GM19397 (cell line): ENCODE measurements around the gene ISX.
"Not testable (repeated sequence)": the region's sequence is repeated elsewhere in the genome, so short reads cannot be mapped to it uniquely, and the experiment has no call there.

Experiments
- ATAC-seq: cut with Tn5 transposase; IDR thresholded peaks from one replicate; pipeline ENCODE4 v1.9.1; 2021; ENCODE audit warnings: mild to moderate bottlenecking, moderate library complexity; ENCODE audit not compliant: unreplicated experiment

The ISX gene

DNA sequence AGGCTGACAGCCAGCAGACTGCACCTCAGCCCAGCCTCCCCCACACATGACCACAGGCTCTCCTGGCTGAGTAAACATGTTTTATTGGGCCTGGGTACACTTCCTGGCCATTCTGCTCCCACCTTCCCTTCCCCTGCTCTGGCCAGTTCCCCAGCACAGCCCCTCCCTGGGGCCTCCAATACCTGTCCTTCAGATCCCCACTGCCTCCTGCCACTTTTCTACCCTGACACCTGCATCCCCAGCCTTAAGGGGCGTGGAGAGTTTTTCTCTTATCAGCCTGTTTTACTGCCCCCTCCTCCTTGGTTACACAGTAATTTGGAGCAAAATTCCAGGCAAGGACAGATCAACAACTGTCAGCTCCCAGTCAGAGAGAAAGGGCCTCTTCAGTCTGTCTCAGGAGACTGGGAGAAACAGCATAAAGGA, at the start of gene ISX:
Gene ISX, plus strand, starts transcription at position 363 of the 423 bp plus-strand sequence. CDS start 930 bp downstream, outside the sequence.
- ATAC-seq, result no peak

DNA sequence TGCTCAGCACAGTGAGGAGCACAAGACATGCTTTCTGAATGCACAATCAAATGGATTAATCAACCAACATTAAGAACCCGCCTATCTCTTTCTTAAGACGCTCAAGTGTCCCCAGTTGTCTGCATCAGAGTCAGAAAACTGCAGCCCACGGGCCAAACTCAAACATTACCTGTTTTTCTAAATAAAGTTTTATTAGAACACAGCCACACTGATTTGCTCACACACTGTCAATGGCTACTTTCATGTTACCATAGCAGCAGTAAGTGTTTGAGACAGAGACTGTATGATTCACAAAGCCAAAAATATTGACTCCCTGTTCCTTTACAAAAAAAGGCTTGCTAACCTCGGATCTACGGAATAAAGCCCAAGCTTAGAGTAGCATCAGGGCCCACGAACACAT, 49.0 kb upstream of the ISX start:
- ATAC-seq, result no peak

DNA sequence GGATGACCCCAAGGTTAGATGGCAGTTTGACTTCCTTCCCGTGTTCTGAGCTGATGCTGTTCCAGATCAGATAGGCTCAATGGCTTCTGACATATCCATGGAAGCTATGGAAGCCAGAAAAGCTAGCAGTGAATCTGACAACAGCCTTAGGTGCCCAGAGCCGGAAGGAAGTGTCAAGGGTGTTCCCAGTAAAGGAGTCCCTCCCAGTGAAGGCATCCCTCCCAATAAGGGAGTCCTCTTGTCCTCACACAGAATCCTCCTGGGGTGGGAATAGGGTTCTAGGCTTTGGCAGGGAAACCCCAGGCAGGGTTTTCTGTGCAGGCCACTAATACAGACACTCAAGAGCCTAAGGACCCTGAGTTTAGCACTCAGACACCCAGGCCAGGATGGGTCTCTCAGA, 47.0 kb upstream of the ISX start:
- no peak for ATAC-seq

DNA sequence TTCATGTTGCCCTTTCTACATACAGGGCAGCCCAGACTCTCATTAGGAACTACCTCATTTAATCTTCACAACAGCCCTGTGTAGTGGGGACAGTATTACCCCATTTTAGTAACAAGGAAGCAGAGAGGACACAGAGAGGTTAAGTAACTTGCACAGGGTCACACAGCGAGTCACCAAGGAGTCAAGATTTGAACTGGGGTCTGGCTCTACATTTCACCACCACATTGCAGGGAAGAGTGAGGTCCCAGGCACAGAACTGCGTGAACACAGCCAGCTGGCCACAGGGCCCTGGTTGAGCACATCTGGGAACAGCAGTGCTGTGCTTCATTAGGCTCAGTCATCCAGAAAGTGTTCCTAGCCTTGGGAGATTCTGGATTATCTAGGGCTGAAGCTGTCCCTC, 45.4 kb upstream of the ISX start:
- ATAC-seq, result no peak

DNA sequence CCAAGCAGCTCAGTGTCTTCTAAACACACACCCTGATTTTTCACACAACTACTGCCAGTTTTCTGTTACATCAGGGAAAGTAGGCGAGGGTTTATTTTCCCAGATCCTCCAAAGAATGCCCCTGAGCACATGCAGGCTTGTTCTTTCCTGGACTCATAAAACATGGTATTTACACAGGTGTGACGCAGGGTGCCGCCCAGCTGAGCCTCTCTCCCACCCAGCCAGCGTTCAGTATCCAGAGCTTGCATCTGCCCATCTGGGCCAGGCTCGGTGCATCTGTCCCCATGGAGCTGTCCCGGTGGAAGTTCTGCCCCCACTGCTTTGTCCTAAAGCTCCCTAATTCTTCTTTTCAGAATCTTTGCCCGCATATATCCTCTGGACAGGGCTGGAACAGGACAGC, 44.8 kb upstream of the ISX start:
- no peak for ATAC-seq

DNA sequence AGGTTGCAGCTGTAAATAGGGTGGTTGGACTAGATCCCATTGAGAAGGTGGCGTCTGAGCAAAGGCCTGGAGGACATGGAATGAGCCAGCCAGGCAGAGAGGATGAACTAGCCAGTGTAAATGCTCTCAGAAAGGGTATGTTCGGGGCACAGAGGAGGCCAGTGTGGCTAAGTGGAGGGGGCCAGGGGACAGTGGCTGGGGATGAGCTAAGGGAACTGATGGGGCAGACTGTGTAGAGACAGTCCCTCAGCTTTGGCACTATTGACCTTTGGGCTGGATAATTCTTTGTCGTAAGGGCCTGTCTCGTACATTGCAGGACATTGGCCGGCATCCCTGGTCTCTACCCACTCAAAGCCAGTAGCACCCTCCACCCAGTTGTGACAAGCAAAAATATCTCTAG, 43.7 kb upstream of the ISX start:
- no peak for ATAC-seq

DNA sequence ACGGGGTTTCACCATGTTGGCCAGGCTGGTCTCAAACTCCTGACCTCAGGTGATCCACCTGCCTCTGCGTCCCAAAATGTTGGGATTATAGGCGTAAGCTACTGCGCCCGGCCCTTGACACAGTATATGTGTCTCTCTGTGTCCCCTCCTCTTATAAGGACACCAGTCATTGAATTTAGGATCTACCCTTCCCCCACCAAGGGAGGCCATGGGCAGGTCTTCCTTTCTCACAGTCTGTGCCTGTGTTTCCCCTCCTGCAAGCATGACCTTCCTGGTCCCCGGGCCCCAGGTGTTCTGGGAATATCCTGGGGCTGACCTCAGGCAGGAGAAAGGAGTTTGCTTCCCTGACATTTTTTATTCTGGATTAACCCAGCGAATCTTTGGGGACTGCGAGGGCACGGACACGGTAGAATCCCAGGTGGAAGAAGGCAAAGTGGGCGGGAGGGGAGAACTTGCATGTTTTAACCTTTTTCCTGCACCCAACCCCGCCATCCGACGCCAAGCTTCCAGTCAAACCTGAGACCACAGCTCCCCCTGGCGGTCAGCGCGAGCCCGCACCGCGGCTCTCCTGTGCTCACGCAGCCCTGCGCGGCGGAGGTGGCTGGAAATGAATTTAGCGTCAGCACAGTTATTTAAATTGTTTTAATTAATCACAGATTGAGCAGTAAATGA, 42.1 kb upstream of the ISX start:
- no peak for ATAC-seq

DNA sequence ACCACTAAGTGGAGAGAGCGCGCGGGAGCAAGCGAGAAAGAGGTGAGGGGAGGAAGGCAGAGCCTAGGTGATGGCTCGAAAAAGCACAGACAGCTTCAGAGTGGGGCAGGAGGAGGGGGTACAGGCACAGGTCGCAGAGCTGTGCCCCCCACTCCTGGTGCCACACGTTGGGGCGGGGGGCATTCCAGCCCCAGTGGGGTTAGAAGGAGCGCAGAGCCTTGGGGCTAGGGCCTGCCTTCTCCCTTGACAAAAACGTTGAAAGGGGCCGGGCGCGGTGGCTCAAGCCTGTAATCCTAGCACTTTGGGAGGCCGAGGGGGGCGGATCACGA, 41.6 kb upstream of the ISX start:
- no peak for ATAC-seq

DNA sequence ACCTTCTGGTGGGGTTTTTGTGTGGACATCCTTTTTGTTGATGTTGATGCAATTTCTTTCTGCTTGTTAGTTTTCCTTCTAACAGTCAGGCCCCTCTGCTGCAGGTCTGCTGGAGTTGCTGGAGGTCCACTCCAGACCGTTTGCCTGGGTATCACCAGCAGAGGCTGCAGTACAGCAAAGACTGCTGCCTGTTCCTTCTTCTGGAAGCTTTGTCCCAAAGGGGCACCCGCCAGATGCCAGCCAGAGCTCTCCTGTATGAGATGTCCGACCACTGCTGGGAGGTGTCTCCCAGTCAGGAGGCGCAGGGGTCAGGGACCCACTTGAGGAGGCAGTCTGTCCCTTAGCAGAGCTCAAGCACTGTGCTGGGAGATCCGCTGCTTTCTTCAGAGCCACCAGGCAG, 35.8 kb upstream of the ISX start:
- ATAC-seq, result not testable (repeated sequence)

DNA sequence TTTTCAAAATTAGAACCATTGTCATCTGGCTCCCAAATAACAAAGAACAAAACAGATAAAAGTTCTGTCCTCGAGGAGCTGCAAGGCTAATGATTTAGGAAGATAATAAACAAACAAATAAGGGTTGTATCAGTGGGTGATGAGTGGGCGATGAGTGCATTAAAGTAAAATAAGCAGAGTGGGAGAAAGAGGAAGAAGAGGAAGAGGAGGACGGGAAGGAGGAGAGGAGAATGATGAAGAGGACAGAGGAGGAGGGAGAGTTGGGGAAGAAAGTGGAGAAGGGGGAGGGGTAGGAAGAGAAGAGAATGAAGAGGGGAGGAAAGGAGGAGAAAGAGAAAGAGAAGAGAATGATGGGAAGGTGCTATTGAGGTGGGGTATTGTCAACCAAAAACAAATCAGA, 33.4 kb upstream of the ISX start:
- ATAC-seq, result no peak

DNA sequence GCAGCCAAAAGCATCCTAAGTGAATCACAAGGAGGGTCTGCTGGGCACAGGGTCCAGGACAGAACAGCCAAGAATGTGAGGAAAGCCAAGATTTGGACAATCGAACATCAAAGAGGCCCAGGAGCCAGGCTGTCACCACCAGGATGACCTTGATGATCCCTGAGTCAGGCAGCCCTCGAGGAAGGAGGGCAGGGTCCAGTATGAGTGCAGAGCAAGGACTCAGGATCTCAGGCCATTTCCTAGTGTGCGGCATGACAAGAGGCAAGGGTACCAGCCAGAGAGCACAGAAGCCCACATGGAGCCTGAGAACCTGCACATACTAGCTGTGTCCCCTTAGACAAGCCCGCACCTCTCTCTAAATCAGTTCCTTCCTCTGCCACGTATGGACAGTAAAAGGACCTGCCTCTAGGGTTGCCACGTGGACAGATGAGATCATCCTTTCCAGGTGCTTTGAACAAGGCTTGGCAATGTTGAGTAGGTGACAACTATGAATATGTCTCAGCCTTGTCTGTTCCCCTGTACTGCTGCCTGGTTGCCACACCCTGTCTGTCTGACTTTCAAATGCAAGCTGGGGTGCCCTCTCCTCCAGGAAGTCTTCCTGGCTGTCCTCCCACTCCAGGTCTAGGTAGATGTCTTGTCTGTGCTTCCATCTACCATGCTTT, 32.2 kb upstream of the ISX start:
- no peak for ATAC-seq

DNA sequence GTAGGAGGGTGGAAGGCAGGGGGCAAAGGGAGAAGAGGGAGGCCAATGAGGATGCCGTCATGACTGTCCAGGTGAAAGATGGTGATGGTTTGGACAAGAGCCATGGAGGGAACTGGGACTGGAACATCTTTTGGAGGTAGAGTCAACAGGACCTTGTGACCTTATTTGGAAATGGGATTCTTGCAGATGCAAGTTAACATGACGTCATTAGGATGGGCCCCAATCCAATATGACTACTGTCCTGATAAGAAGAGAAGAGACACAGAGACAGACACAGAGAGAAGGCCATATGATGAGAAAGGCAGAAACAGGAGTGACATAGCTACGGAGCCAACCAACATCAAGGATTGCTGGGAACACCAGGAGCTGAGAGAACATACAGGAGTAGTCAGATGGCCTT, 31.0 kb upstream of the ISX start:
- no peak for ATAC-seq

DNA sequence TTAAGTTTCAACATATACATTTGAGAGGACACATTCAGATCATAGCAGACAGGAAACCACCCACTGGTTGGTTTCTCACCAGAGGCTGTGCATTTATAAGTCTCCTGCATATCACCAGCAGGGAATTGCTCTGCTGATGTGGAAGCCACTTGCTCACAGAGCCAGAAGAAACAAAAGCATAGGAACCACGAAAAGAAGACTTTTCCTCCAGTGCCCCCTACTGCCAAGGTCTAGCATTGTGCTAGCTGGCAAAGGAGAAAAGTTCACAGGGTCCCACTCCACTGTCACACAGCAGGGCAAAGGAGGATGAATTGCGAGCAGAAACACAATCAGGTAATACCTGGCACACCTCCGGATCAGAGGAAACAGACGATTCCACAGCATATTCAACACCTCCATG, 28.9 kb upstream of the ISX start:
- ATAC-seq, result no peak

DNA sequence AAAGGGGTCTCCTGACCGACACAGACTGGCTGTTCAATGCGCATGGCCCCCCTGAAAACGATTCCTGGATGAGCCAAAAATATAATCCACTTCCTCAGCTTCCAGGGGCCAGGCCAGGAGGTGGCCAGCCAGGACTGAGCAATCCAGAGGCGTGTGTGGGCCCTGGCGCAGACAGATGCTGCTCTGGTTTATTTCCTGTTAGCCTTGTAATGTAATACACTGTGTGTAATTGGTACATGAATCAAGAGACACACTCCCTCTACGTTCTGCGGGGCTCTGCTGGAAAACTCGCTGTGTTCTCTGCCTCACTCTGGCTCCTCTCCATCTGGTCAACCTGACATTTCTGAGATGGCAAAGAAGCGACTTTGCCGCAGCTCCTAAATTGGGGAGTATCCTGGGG, 26.3 kb upstream of the ISX start:
- no peak for ATAC-seq

DNA sequence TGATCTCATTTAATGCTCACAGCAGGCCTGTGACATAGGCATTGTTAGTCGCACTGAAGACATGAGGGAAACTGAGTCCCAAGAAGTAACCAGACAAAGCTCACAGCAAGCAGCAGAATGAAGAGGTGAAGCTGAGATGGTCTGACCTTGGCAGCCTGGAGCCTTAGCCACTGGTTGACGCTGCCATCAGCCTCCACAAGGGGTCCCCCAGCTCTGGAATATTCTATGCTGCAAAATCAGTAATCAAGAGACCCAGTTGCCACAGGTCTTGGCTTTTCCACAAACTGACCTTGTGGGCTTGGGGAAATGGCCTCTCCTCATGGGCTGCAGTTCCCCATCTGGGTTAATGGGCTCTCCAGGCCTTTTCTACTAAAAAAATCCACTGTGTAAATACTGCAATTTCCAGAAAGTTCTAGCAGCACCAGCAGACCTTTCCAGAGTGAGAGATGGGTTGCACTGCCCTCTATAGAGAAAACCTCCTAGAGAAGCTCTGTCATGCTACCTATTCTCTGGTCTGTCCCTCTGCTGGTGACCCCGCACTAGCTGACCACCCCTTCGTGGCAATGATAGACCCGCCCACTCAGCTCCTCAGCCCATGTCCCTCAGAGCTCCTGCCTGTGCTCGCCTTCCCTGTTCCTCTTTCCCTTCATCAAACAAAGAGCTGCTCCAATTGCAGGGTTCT, 22.6 kb upstream of the ISX start:
- no peak for ATAC-seq

DNA sequence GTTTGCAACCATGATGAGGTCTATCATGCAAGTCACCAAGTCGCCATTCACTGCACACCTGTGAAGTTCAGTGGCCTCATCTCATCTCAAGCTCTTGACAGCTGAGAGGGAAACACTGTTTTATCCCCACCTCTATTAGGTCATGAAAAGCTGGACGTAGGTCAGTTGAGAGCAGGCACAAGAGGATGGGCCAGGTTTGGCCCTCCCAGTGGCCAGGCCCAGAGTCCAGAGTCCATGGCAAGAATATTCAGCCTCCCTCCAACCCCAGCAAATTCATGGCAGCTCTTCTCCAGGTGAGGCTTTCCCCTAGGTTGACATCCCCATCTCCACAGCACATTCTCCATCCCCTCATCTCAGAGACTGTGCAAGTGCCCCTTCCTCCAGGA, 22.0 kb upstream of the ISX start:
- ATAC-seq, result no peak

DNA sequence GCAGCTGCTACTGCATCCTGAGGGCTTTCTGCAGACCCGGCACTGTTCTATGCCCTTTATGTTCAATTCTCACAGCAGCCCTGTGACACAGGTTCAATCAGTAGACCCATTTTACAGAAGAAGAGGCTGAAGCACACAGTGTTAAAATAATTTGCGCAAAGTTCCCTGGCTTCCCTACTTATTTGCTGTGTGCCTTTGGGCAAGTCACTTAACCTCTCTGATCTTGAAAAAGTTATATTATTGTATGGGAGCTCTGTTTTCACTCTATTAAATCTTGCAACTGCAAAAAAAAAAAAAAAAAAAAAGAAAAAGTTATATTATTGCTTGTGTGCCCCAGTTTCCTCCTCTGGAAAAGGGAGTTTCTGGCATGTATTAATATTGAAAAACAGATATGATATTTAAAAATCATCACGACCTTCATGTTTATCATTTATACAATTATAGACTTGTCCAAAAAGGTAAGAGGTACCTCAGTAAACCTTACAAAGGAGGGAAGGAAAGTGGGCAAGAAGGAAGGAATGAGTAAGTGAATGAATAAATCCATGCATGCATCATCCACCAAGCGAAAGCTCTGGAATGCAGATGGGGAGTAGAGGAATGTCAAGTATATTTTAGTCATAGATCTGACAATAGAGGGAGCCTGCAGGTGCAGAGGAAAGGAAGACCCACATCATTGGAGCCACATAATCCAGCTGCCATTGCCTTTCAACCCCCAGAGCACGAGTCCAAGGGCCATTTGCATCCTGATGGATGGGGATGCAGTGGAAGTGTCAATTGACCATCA, 21.2 kb upstream of the ISX start:
- ATAC-seq, result no peak

DNA sequence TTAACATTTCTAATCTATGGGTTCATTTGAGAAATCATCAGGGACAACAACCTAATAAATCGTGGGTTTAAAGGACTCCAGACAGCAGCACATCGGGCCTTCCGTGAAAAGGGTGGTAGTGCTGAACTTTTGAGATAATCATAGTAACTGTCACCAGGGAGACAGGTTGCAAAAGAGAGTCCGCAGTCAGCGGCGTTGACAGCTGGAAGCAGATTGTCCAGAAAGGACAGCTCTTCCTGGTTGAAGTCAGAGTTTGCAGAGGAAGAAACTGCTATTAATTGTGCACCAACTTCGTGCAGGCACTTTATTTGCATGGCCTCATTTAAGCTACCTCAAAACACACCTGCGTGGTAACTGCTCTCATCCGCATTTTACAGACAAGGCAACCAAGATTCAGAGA, 20.5 kb upstream of the ISX start:
- no peak for ATAC-seq

DNA sequence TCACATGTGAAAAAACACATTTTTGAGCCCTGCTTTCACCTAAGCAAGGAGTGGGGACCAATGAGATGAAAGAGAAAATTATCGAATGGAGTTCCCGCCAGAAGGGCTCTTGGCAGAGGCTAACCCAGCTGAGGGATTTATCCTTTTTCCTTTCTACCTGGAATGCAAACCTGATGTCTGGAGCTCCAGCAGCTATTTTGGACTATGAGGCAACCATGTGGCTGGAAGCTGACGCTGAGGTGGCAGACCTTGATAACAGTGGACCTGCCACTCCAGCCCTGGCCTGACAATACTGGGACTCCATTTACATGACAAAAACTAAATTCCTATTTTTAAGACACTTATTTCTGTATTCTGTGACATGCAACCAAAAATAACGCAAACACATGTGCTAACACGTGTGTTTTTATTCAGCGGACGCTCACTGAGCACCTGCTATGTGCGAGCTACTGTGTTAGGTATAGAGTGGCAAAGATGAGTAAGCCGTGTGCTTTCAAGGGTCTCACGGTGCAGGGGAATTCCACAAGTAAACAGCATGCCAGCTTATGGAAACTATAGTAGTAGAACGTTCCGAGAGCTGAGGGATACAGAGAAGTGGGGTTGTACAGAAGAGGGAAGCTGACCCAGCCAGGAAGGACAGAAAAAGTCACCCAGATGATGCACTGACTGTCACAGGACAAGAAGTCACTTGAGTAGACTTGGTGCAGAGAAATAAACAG, 19.1 kb upstream of the ISX start:
- no peak for ATAC-seq

DNA sequence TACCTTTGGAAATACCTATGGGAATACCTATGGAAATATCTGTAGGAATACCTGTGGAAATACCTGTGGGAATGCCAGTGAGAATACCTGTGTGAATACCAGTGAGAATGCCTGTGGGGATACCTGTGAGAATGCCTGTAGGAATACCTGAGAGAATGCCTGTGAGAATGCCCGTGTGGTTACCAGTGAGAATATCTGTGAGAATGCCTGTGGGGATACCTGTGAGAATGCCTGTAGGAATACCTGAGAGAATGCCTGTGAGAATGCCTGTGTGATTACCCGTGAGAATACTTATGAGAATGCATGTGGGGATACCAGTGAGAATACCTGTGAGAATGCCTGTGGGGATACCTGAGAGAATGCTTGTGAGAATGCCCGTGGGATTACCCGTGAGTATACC, 15.9 kb upstream of the ISX start:
- ATAC-seq, result not testable (repeated sequence)

DNA sequence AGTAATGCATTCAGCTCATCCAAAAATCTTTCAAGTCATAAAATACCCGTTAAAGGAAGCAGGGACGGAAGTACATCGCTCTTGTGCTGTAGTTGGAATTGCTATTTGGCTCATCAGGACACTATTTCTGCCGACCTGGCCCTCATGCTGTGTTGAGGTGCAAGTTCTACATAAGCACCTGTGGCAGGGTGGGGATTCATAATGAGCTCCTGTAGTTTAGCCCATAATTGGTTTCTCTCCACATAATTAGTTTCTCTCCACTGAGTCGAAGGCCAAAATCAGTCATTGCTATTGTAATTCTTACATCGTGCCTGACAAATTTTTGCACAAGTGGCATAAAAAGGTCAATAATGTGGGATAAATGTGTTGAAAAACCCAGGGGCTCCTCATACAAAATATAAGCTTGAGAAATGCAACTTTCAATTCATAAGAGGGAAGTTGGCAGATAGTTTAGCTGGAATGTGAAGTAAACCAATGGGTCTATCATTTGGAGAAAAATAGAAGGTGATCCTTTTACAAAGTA, 14.9 kb upstream of the ISX start:
- no peak for ATAC-seq
